ENCODE results near the gene SCARB1.

- TF ChIP-seq, protein P1, sequence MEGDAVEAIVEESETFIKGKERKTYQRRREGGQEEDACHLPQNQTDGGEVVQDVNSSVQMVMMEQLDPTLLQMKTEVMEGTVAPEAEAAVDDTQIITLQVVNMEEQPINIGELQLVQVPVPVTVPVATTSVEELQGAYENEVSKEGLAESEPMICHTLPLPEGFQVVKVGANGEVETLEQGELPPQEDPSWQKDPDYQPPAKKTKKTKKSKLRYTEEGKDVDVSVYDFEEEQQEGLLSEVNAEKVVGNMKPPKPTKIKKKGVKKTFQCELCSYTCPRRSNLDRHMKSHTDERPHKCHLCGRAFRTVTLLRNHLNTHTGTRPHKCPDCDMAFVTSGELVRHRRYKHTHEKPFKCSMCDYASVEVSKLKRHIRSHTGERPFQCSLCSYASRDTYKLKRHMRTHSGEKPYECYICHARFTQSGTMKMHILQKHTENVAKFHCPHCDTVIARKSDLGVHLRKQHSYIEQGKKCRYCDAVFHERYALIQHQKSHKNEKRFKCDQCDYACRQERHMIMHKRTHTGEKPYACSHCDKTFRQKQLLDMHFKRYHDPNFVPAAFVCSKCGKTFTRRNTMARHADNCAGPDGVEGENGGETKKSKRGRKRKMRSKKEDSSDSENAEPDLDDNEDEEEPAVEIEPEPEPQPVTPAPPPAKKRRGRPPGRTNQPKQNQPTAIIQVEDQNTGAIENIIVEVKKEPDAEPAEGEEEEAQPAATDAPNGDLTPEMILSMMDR (IDR thresholded peaks at IDR 0.05): no peak
- no peak for TF ChIP-seq POLR2A (IDR thresholded peaks at IDR 0.05)
These were observed 50.7 kb downstream of the SCARB1 start for GRCh38 chr12:124812979-124813378.

All from body of pancreas (tissue), 4 donors.